NCI-H146 (cell line): ENCODE results near the gene TBX4.

Experiments used
- DNase-seq: peaks from one replicate; lab custom pipeline; 2025; lab: John Stamatoyannopoulos, UW

Gene TBX4

DNA sequence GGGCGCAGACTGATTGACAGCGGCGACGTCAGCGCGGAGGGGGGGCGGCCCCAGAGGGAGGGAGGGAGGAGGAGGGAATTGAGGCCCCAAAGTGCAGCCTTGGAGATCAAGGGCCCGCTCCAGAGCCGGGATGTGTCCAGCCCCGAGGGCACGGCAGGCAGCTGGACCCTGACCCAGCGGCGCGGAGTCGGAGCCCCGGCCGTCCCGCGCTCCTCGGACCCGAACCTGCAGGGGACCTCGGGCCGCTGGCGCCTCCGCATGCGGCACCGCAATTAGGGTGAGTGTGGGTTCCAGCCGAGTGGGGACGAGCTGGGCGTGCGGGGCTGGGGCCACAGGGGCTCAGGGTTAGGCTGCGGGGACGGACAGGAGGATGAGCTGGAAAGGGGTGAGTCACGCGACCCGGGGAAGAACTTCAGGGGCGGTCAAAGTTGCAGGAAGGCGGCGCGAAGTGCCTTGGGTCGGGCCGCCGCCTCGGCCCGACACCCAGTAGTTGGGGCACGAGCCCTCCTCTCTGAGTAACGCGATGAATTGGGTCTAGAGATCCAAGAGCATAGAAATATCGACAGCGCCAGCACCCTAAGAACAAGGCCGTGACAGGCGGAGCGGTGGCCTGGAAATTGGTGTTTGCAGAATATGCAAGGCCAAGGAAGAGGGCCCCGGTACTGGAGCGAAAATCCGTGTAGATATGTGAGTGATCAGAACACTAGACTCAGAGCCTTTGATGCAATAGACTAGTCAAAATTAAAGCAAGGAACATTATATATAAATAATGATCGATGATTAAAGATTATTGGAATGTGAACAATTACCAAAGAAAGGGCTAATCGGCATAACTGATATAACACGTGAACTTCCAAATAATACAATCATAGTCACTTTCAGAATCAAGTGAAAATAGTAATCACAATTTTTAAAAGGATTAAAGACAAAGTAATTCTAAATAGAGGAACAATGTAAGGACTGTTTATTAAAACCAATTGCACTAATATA, at the start of gene TBX4:
TSS of gene TBX4 (plus strand) at position 122 of the 990 bp plus-strand sequence. CDS start 4,069 bp downstream, outside the sequence.
- DNase-seq = no peak

DNA sequence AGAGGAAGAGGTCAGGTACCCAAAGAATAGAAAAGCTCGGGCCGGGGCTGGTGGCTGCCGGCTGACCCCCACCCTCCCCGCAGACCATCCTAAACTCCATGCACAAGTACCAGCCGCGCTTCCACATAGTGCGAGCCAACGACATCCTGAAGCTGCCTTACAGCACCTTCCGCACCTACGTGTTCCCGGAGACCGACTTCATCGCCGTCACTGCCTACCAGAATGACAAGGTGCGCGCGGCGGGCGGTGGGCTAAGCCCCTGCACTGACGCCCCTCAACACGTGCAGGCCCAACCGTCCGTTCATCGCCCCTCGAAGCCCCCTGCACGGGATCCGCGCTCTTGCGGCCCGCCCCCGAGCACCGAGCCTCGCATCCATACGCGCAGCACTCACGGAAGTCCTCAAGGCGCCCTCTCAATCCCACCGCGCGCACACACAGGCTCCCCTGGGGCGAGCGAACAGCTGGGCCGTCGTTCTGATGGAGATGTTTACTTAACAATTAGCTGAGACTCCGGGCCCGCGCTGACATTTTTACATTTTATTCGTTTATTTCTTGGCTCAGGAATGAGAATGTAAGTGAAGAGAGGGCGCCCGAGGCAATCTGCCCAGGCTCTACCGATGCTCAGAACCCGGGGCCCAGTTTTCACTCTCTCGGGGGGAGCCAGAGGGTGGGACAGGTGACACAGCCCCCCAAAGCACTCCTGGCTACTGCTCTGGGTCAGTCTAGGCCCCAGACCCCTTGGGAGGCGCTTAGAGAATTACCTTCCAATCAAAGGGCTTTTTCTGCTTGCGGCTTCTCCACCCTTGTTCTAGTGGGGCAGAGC, 49.0 kb upstream of the TBX4 start:
- DNase-seq = peak; percentile 39

DNA sequence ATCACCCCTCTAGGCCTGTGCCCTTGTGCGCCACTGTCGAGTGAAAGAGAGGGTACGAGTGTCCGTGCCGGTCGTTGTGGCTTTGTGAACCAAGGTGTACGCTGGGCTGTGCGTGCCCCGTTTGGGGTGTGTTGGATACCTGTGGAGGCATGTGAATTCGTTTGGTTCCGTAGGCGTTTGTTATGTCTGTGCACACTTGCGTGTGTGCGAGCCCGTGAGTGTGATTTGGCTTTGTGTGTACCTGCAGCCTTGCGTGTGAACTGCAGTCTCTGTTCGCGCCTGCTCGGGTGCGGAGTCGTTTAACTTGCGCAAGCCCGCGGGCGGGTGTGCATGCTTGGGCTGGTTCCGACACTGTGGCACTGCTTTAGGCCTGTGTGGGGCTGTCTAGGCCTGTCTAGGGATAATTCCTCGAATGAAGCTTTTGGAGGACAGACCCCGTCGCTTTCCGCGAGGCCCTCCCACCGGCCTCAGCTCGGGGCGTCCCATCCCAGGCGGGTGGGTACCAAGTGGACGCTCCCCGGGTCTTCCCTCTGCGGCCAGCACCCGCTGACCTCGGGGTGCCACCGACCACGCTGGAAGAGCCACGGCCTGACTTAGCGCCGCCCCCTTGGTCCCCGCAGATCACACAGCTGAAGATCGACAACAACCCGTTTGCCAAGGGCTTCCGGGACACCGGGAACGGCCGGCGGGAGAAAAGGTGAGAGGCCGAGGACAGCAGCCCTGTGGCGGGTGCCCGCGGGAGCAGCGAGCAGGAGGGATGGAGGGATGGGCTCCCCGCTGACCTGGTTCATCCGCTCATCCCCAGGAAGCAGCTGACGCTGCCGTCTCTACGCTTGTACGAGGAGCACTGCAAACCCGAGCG, 48.2 kb upstream of the TBX4 start:
- no peak for DNase-seq

- DNase-seq = no peak
These were observed 47.6 kb upstream of the TBX4 start for GRCh38 chr17:61404663-61404912.

DNA sequence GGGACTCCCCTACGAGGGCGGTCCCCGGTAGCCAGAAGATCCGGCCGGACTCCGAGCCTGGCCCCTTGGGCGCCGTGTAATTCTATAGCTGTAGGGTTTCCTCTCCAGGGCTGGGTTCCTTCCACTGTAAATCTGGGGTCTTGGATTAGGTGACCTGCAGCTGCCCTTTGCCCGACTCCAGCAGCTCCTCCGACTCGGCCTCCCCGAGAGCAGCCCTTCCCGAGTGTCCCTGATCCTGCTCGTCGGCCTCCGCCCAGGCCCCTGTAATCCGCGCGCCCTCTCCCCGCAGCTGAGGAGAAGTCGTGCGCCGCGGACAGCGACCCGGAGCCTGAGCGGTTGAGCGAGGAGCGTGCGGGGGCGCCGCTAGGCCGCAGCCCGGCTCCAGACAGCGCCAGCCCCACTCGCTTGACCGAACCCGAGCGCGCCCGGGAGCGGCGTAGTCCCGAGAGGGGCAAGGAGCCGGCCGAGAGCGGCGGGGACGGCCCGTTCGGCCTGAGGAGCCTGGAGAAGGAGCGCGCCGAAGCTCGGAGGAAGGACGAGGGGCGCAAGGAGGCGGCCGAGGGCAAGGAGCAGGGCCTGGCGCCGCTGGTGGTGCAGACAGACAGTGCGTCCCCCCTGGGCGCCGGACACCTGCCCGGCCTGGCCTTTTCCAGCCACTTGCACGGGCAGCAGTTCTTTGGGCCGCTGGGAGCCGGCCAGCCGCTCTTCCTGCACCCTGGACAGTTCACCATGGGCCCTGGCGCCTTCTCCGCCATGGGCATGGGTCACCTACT, 47.1 kb upstream of the TBX4 start:
- no peak for DNase-seq

DNA sequence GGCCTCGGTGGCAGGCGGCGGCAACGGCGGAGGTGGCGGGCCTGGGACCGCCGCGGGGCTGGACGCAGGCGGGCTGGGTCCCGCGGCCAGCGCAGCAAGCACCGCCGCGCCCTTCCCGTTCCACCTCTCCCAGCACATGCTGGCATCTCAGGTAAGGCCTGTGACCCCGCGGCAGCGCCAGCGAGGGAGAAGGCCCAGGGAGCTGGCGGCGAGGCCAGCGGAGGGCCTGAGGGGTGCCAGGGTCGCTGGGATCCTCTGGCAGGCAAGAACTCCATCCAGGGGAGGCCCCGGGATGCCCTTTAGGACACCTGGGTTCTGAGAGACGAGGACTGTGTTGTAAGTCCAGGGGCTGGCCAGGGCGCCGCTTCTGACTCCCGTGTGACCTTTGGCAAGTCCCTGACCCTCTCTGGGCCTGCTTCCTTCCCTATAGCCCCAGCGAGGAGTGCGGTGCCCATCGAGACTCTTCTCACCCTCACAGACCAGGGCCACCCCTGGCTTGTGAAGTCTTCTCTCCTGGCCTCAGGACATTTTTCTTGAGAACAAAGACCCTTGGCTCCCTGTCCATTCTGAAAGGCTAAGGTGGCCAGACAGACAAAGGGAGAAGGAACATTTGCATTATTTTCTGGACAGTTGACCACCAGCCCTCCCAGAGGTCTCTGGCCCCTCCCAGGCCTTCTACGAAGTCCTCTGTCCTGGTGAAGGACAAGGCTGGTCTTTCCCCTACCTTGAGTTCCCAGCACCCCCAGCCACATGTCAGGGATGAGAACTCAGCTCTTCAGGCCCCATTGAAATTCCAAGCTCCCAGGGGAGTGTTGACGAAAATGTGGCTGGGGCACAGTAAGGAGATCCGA, 46.3 kb upstream of the TBX4 start:
- DNase-seq = no peak

DNA sequence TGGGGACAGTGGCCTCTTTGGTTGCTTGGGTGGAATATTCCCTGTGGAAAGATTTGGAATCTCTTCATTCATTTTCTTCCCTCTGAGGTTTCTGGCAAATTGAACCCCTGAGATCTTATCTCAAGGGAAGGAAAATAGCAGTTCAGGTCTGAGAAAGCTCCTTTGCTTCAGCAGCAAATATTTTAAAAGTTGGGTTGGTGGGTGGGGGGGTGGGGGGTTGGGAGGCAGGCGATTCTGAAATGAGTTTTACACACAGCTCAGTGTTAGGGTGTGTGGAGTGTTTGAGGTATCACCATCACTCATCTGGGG, 45.7 kb upstream of the TBX4 start:
- no peak for DNase-seq

- DNase-seq = no peak
These were observed 45.0 kb upstream of the TBX4 start for GRCh38 chr17:61406971-61407911.

- no peak for DNase-seq
These were observed 43.8 kb upstream of the TBX4 start for GRCh38 chr17:61408151-61409041.

DNA sequence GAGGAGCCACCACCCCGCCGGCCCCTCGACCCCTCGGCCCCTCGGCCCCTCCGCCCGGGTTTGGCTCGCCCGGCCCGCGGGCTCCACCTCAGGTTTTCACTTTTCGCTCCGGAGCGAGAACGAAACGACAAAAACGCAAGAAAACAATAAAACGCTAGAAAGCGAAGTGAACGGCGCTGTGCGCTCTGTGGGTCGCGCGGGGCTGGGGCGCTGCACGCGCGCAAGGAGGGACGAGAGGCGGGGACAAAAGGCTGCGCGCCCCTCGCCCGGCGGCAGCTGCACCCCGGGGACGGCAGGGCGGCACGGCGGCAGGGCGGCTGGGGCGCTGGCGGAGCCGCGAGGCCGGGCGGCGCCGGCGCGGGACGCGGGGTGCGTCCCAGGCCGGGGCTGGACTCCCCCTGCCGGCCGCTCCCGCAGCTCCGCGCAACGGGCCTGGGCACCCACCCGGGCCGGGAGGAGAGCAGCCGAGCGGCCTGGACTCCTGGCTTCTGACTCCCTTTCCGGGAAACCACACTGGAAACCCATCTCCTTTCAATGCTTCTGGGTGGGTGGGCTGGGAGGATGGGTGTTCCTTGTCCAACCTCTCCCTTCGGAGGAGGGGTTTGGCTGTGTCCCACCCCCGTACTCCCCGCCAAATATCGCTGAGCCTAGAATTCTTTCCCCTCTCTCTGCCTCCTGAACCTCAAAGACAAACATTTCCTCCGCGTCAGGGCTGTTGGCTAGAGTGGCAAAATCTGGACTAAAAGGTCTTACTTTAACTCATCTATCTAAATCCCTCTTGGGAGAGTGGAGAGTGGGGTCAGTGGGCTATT, 42.7 kb upstream of the TBX4 start:
- DNase-seq = peak; percentile 44

DNA sequence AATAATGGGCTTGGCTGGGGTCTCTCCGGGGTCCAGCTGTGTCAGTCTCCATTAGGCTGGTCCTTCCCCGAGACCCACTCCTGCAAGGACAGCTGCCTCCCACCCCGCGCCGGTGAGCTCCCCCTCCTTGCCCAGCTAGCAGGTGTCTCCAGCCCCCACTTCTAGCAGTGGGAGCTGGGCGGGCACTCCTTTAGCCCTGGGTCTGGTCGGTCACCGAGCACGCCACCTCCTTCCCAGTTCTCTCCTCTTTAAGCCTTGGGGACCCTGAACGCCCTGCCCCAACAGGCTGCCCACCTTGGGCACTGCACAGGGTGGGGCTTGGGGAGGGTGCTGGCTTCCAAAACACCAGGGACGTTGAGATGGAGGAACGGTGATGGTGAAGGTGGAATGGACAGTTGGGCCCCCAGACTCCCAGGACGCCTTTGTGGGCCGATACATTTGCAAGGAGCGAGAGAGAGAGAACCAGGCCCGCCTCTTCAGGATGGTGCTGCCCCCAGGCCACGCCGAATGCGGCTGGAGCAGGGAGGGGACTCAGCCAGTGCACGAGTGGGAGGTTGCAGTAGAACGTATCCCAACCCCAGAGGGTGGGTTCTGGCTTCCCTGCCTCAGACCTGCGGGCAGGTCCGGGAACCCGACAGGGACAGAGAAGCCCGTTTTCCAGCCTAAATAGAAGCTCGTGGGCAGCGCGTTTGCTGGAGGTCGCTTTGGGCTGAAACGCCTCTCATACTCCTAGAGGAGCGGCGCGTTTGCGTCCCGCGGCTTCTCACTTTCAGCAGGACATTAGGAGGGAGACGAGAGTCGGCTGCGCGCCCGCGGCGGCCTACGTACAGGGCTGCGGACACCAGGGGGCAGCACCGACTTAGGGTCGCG, 41.8 kb upstream of the TBX4 start:
- no peak for DNase-seq

GRCh38 chr17:61411011-61411260, 41.3 kb upstream of the TBX4 start:
- no peak for DNase-seq

DNA sequence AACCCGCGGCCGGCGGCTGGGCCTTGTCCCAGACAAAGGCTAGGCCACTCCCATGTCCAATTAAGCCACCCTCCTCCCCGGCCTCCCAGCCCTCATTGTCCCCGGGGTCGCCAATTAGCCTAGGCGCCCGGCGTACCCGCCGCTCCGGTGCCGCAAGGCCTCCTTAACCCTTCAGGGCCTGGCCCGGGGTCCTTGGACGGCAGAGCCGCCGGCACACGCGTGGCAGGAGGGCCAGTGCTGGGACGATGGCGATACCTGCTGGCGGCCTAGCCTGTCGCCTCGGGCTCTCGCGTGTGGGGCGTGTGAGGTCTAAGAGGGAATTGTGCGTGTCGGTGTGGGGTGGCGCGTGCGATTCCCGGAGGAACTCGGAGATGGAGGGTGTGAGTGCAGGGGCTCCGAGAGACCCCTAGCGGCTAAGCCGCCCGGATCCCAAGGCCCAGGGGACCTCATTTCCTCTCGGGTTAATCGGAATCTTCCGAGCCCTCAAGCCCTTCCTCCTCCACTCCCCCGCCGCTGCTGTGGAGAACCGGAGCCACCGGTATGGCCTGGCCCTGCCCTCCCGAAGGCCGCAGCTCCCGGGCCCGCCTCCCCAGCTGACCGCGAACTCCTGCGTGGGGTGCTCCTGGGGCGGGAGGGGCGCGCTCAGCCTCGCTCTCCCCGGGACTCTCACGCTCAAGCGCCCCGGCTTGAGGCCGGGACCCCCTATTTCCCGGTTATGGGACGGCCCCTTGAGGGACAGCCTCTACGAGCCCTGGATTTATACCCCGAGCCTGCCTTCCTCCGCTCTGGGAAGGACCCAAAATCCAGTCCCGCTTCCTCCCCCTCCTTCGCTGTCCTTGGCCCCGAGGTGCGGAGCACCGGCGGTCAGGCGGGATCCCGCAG, 40.7 kb upstream of the TBX4 start:
- peak; percentile 65 for DNase-seq

DNA sequence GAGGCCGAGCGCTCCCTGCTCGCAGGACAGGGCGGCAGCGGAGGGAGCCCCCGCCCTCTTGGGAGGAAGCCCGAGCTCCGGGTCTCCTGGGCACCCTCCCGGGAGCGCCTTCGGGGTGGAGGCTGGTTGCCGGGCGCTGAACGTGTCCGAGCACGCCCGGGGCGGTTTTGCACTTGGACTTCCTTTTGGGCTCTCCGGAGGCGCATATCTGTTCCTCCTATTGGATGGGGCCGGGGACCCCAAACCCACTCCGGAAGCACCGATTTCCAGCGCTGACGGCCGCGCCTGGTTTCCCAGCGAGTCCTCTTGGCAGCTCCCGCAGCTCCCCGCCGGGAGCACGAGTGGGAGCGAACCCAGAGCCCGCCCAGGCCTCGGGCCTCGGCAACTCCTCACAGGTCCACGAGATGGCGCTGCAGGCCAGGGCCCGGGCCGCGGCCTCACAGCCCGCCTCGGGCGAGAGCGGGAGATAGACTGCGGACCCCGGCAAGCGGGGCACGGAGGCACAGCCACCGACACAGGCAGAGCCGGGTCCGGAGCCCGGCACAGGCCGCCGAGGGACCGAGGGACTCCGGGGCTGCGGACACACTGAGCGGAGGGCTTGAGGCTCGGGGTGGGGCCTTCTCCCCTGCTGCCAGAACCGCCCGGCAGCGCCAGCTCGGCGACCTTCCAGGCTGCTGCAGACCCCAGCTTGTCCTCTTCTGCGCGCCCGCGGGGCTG, 39.9 kb upstream of the TBX4 start:
- peak; percentile 87 for DNase-seq
